ENCODE data around the gene CUL4A. TPM values are rescaled to one million over a fixed set of nuclear protein-coding genes. Genes with fewer than 3 reads are reported as not detected.

Gene CUL4A
- total RNA-seq, 1 donor from 2014 or later, result 208 TPM

GRCh38 chr13:113211774-113212173 lies 2.4 kb downstream of the CUL4A start:
- no peaks in the 10 kb centered on the region for H3K36me3 ChIP-seq
- DNase-seq (ENCODE audit: low spot score in 2 of 2), result peak in 1 of 2 donors; percentile 39
- no peak overlapping the region for H3K27ac ChIP-seq
- no peak for TF ChIP-seq CTCF (IDR thresholded peaks at IDR 0.05)
- H3K4me3 ChIP-seq, result no peak overlapping the region
- no peaks in the 10 kb centered on the region for H3K27me3 ChIP-seq
- intact Hi-C loops (cut with DNase I), result loop anchor here (5.0 to 10.0 kb wide), 2 partner anchors 177 to 269 kb away; no protein-coding TSS in a partner anchor
- no peaks in the 10 kb centered on the region for H3K9me3 ChIP-seq
- H3K4me1 ChIP-seq, result peaks cover 3 to 32% of the 10 kb centered on the region in 2 donors

GRCh38 chr13:113216254-113217048 lies 7.0 kb downstream of the CUL4A start:
- Histone ChIP-seq H3K36me3 (peaks cover 19 to 24% of the 10 kb centered on the region in 2 donors), H3K9me3 (no peaks in the 10 kb centered on the region), H3K4me1 (peaks cover 0 to 9% of the 10 kb centered on the region in 2 donors), H3K27ac (peak overlapping the region; percentile 1 to 26), H3K4me3 (no peak overlapping the region), H3K27me3 (no peaks in the 10 kb centered on the region)
- peak in 1 of 2 donors; percentile 56 for DNase-seq (ENCODE audit: low spot score in 2 of 2)
- no peak for TF ChIP-seq CTCF (IDR thresholded peaks at IDR 0.05)
- intact Hi-C loops (cut with DNase I), result loop anchor here (10.0 kb wide), 1 partner anchor 182 kb away; no protein-coding TSS in a partner anchor

- peaks cover 25 to 43% of the 10 kb centered on the region in 2 donors for H3K36me3 ChIP-seq
- H3K27ac ChIP-seq, result no peak overlapping the region
- no peaks in the 10 kb centered on the region for H3K27me3 ChIP-seq
- H3K4me1 ChIP-seq, result peaks cover 0 to 5% of the 10 kb centered on the region in 2 donors
- H3K4me3 ChIP-seq, result no peak overlapping the region
- TF ChIP-seq CTCF (IDR thresholded peaks at IDR 0.05), result no peak
- intact Hi-C loops (cut with DNase I), result loop anchor here (10.0 kb wide), 1 partner anchor 184 kb away; no protein-coding TSS in a partner anchor
- no peaks in the 10 kb centered on the region for H3K9me3 ChIP-seq
- DNase-seq (ENCODE audit: low spot score in 2 of 2), result no peak
Observed at GRCh38 chr13:113218586-113218985, 9.2 kb downstream of the CUL4A start.

- peaks cover 30 to 50% of the 10 kb centered on the region in 2 donors for H3K36me3 ChIP-seq
Observed at GRCh38 chr13:113219256-113219940, 10.0 kb downstream of the CUL4A start.

More at GRCh38 chr13:113219256-113219940, 10.0 kb downstream of the CUL4A start:
- Histone ChIP-seq H3K27ac (no peak overlapping the region), H3K4me1 (peaks cover 0 to 5% of the 10 kb centered on the region in 2 donors), H3K4me3 (no peak overlapping the region), H3K9me3 (no peaks in the 10 kb centered on the region), H3K27me3 (no peaks in the 10 kb centered on the region)
- intact Hi-C loops (cut with DNase I), result loop anchor here (10.0 kb wide), 1 partner anchor 185 kb away; no protein-coding TSS in a partner anchor
- TF ChIP-seq CTCF (IDR thresholded peaks at IDR 0.05), result no peak
- DNase-seq (ENCODE audit: low spot score in 2 of 2), result peak in 1 of 2 donors; percentile 52
